PC-9 (cell line): ENCODE results near the gene FANCM.

Source experiments
- EZH2 ChIP-seq: fragments of 200-600 bp; sonication (generic); IDR thresholded peaks from 2 replicates; pipeline ENCODE4 v1.8.0; 2017; ENCODE audit warnings: antibody characterized with exemption, low read depth
- TF ChIP-seq, protein P1 (sequence below): fragments of 200-600 bp; sonication (generic); conservative IDR thresholded peaks from 2 replicates; pipeline ENCODE4 v1.6.1; 2017; ENCODE audit warnings: mixed run types, antibody characterized with exemption, mild to moderate bottlenecking, moderate library complexity

DNA sequence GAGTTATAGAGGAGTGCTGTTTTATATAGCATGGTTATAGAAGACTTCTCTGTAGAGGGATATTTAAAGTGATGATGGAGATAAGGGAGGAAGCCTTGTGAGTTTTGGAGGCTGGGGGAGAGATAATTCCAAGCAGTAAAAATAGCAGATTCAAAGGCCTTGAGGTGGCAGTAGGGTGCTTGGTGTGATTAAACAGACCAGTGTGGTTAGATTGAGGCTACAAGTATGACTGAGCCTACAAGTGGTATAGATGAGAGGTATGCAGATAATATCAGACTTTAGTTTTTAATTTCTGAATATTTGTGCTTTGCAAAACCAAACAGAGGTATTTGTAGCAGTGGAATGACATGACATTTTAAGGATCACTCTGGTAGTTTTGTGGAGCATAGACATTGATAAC, 20.3 kb downstream of the FANCM start:
- TF ChIP-seq, protein P1, sequence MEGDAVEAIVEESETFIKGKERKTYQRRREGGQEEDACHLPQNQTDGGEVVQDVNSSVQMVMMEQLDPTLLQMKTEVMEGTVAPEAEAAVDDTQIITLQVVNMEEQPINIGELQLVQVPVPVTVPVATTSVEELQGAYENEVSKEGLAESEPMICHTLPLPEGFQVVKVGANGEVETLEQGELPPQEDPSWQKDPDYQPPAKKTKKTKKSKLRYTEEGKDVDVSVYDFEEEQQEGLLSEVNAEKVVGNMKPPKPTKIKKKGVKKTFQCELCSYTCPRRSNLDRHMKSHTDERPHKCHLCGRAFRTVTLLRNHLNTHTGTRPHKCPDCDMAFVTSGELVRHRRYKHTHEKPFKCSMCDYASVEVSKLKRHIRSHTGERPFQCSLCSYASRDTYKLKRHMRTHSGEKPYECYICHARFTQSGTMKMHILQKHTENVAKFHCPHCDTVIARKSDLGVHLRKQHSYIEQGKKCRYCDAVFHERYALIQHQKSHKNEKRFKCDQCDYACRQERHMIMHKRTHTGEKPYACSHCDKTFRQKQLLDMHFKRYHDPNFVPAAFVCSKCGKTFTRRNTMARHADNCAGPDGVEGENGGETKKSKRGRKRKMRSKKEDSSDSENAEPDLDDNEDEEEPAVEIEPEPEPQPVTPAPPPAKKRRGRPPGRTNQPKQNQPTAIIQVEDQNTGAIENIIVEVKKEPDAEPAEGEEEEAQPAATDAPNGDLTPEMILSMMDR, result no peak
- TF ChIP-seq EZH2, result no peak
